ENCODE results near the gene PLA2G6. TPM values are rescaled to one million over a fixed set of nuclear protein-coding genes. Genes with fewer than 3 reads are reported as not detected.

PLA2G6 gene
- total and polyA plus RNA-seq, 2 of the 13 experiments (the other 11 are each of a cell fraction or from before 2014, with no cell fraction given) = 4.8 to 11.5 TPM

- TF ChIP-seq ZNF609 (CRISPR knock-in tag; IDR thresholded peaks at IDR 0.05; ENCODE audit: borderline replicate concordance) (no peak), NFAT5 (CRISPR knock-in tag; IDR thresholded peaks at IDR 0.05) (0 out of 2 replicates have a peak, but pooled peaks have one; percentile 39), ZNF30 (CRISPR knock-in tag; IDR thresholded peaks at IDR 0.05) (no peak), ZSCAN20 (CRISPR knock-in tag; IDR thresholded peaks at IDR 0.05; ENCODE audit: borderline replicate concordance) (no peak), MLX (CRISPR knock-in tag; IDR thresholded peaks at IDR 0.05) (no peak), REL (CRISPR knock-in tag; conservative IDR thresholded peaks at IDR 0.05) (no peak), STAG1 (CRISPR knock-in tag; IDR thresholded peaks at IDR 0.05) (no peak; the same call in 1 of the 2 replicates), RARA (CRISPR knock-in tag; IDR thresholded peaks at IDR 0.05) (peak; percentile 39), DNMT3B (CRISPR knock-in tag; conservative IDR thresholded peaks at IDR 0.05) (no peak), NFIC (IDR thresholded peaks at IDR 0.05; ENCODE audit: low read length) (no peak), NFYC (CRISPR knock-in tag; IDR thresholded peaks at IDR 0.05) (no peak), ATF6 (CRISPR knock-in tag; conservative IDR thresholded peaks at IDR 0.05) (no peak), GLI4 (CRISPR knock-in tag; IDR thresholded peaks at IDR 0.05; ENCODE audit: borderline replicate concordance) (no peak), NCOA2 (CRISPR knock-in tag; IDR thresholded peaks at IDR 0.05) (peak; percentile 35; the same call in 1 of the 2 replicates), ZNF253 (CRISPR knock-in tag; IDR thresholded peaks at IDR 0.05; ENCODE audit: borderline replicate concordance) (no peak), ZNF335 (CRISPR knock-in tag; IDR thresholded peaks at IDR 0.05) (no peak), RNF2 (conservative IDR thresholded peaks at IDR 0.05; ENCODE audit: low read depth) (peak; percentile 57; the same call in 1 of the 2 replicates)
Measured at GRCh38 chr22:38110008-38110862, 71.4 kb downstream of the PLA2G6 start, which contains the start of gene BAIAP2L2 (continued).
